Lung microvascular endothelial cell (primary cell): ENCODE measurements around the gene VN1R2. TPM values are rescaled to one million over a fixed set of nuclear protein-coding genes. Genes with fewer than 3 reads are reported as not detected.

Experiments
- total RNA-seq: library from RNA; depleted of rRNA; stranded (reverse); fragments of >200 nt; gene quantifications from 2 replicates; pipeline ENCODE4 v1.2.1, GENCODE V29; 2014

VN1R2 gene
- total RNA-seq, 1 donor from 2014 or later = not detected

Other genes starting within 250 kb of the VN1R2 start
- not detected in 2 replicates for gene ERVV-1, start 244.4 kb upstream of the VN1R2 start, total RNA-seq
- not detected in 2 replicates for gene ERVV-2, start 213.6 kb upstream of the VN1R2 start, total RNA-seq
- 10.9 and 20.0 TPM in 2 replicates for gene ZNF160, start 154.9 kb upstream of the VN1R2 start, total RNA-seq
- 1.3 and 2.0 TPM in 2 replicates for gene ZNF415, start 125.4 kb upstream of the VN1R2 start, total RNA-seq
- 3.7 and 4.6 TPM in 2 replicates for gene ZNF347, start 99.2 kb upstream of the VN1R2 start, total RNA-seq
- gene ZNF665, start 64.9 kb upstream of the VN1R2 start, total RNA-seq = 1.3 and 1.8 TPM in 2 replicates
- gene ZNF677, start 3.4 kb upstream of the VN1R2 start, total RNA-seq = 15.5 and 16.5 TPM in 2 replicates
- gene VN1R4, start 9.4 kb downstream of the VN1R2 start, total RNA-seq = not detected in 2 replicates
- 5.0 and 7.5 TPM in 2 replicates for gene ZNF845, start 75.5 kb downstream of the VN1R2 start, total RNA-seq
- 3.3 and 9.7 TPM in 2 replicates for gene ZNF525, start 107.4 kb downstream of the VN1R2 start, total RNA-seq
- gene ZNF765, start 136.9 kb downstream of the VN1R2 start, total RNA-seq = 8.1 and 13.1 TPM in 2 replicates
- 5.7 and 9.3 TPM in 2 replicates for gene ZNF761, start 173.7 kb downstream of the VN1R2 start, total RNA-seq
- gene ZNF813, start 209.4 kb downstream of the VN1R2 start, total RNA-seq = 2.8 and 4.4 TPM in 2 replicates